SK-N-SH (cell line): ENCODE results near the gene GAMT.

Experiments used
- EZH2phosphoT487 ChIP-seq: fragments of 200-600 bp; sonication (generic); IDR thresholded peaks from 2 replicates; pipeline ENCODE4 v1.6.1; 2017; ENCODE audit warnings: low read depth, mixed run types, mild to moderate bottlenecking, antibody characterized with exemption, moderate library complexity, borderline replicate concordance
- GATA2 ChIP-seq: sonication (generic); formaldehyde crosslinking; IDR thresholded peaks from 2 replicates; pipeline ENCODE4 v1.5.0; 2020; ENCODE audit warnings: mild to moderate bottlenecking, missing genetic modification reagents
- PBX3 ChIP-seq: IDR thresholded peaks from 2 replicates; pipeline ENCODE4; 2012
- POLR2AphosphoS5 ChIP-seq: IDR thresholded peaks from 2 replicates; pipeline ENCODE4 v1.6.1; 2012; ENCODE audit warnings: low read depth, low read length
- RAD21 ChIP-seq: IDR thresholded peaks from 2 replicates; pipeline ENCODE4 v1.6.1; 2012; ENCODE audit warnings: mild to moderate bottlenecking, low read length
- SMC3 ChIP-seq: IDR thresholded peaks from 2 replicates; pipeline ENCODE4 v1.6.1; 2012; ENCODE audit warnings: low read depth, low read length, improper control_type of control experiment
- TAF1 ChIP-seq: IDR thresholded peaks from 2 replicates; pipeline ENCODE4 v1.6.1; 2012; ENCODE audit warnings: low read depth, mild to moderate bottlenecking, low read length, moderate library complexity, borderline replicate concordance
- TF ChIP-seq, protein P1 (sequence below): fragments of 200-600 bp; sonication (generic); IDR thresholded peaks from 2 replicates; pipeline ENCODE4 v1.6.1; 2017; ENCODE audit warnings: antibody characterized with exemption, mild to moderate bottlenecking, moderate library complexity

GRCh38 chr19:1410789-1411188, 9.4 kb upstream of the GAMT start:
- TF ChIP-seq, protein P1, sequence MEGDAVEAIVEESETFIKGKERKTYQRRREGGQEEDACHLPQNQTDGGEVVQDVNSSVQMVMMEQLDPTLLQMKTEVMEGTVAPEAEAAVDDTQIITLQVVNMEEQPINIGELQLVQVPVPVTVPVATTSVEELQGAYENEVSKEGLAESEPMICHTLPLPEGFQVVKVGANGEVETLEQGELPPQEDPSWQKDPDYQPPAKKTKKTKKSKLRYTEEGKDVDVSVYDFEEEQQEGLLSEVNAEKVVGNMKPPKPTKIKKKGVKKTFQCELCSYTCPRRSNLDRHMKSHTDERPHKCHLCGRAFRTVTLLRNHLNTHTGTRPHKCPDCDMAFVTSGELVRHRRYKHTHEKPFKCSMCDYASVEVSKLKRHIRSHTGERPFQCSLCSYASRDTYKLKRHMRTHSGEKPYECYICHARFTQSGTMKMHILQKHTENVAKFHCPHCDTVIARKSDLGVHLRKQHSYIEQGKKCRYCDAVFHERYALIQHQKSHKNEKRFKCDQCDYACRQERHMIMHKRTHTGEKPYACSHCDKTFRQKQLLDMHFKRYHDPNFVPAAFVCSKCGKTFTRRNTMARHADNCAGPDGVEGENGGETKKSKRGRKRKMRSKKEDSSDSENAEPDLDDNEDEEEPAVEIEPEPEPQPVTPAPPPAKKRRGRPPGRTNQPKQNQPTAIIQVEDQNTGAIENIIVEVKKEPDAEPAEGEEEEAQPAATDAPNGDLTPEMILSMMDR = no peak
- no peak for TF ChIP-seq EZH2phosphoT487
- TF ChIP-seq SMC3 = no peak
- no peak for TF ChIP-seq GATA2 (CRISPR knock-in tag)
- no peak for TF ChIP-seq TAF1
- TF ChIP-seq RAD21 = no peak
- TF ChIP-seq POLR2AphosphoS5 = no peak
- no peak for TF ChIP-seq PBX3
